Measurements from ENCODE around the gene SLC35A2.

The SLC35A2 gene

DNA sequence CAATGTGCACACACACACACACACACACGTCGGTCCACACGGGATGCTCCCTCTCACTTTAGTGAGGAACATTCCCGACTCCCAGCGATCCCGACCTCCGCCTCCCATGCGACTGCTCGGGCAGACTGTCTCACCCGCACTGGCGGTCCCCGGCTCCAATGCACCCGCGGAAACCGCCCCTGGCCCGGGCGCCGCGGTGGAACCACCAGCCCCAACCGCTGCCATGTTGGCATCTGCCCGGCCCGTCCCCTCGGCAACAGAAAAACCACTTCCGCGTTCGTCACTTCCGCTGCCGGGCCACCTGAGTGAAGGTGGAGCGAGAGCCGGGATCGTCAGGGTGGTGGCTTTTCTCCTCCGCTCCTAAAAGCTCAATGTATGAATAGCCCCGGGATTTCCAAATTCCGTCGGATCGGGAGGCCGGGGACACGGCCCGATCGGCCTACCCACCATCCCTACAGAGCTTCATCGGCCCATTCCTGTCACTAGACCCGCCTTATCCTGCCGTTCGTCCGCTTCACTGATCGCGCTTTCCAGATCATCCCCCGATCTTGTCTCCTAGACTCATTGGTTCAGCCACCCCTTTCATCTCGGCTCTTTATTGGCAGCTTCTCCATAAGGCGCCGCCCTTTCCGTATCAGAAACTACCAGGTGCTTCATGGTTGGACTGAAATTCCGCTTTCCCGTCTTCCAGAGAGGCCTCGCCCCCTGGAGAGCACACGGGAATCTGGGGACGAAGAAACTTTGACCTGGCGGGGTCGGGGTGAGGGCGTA lies at the start of gene SLC35A2:
Gene SLC35A2 (minus strand): TSS at position 235 of the 771 bp plus-strand sequence. CDS start 10 bp downstream, at position 225.
- H3K27ac ChIP-seq: peak within 1 kb of the TSS; percentile 64
- TF ChIP-seq, protein P1, sequence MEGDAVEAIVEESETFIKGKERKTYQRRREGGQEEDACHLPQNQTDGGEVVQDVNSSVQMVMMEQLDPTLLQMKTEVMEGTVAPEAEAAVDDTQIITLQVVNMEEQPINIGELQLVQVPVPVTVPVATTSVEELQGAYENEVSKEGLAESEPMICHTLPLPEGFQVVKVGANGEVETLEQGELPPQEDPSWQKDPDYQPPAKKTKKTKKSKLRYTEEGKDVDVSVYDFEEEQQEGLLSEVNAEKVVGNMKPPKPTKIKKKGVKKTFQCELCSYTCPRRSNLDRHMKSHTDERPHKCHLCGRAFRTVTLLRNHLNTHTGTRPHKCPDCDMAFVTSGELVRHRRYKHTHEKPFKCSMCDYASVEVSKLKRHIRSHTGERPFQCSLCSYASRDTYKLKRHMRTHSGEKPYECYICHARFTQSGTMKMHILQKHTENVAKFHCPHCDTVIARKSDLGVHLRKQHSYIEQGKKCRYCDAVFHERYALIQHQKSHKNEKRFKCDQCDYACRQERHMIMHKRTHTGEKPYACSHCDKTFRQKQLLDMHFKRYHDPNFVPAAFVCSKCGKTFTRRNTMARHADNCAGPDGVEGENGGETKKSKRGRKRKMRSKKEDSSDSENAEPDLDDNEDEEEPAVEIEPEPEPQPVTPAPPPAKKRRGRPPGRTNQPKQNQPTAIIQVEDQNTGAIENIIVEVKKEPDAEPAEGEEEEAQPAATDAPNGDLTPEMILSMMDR (conservative IDR thresholded peaks at IDR 0.05): no peak

DNA sequence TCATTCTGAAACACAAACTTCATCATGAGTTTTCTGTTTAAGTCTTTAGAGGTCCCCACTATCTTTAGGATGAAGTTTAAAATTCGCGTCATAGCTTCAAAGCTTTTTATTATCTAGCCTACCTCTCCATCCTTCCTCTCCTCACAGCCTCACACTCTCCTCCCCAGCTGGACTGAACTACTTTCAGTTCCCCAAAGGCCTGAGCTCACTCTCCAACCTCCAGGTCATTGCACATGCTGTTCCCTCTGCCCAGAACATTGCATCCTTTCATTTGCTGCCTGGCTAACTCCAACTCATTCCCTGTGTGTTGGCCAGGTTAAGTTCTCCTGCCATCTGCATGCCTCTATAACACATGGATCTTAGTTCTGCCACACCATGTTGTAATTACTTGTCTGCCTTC lies 48.8 kb upstream of the SLC35A2 start:
- no peak overlapping the region for H3K27ac ChIP-seq
- TF ChIP-seq, protein P1 (conservative IDR thresholded peaks at IDR 0.05): no peak

DNA sequence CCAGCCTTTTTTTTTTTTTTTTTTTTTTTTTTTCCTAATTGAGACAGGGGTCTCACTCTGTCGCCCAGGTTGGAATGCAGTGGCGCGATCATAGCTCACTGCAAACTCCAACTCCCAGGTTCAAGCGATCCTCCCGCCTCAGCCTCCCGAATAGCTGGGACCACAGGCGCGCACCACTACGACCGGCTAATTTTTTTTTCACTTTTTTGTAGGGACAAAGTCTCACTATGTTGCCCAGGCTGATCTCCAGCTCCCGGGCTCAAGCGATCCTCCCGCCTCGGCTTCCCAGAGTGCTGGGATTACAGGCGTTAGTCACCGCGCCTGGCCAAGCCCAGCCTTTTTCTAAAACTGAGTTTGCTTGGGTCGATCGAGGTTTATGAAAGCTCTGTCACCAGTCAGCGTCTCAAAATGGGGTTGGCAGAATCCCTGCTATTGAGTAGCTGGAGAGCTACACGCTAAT lies 47.2 kb upstream of the SLC35A2 start:
- TF ChIP-seq, protein P1 (conservative IDR thresholded peaks at IDR 0.05): no peak
- H3K27ac ChIP-seq: peak overlapping the region; percentile 83

DNA sequence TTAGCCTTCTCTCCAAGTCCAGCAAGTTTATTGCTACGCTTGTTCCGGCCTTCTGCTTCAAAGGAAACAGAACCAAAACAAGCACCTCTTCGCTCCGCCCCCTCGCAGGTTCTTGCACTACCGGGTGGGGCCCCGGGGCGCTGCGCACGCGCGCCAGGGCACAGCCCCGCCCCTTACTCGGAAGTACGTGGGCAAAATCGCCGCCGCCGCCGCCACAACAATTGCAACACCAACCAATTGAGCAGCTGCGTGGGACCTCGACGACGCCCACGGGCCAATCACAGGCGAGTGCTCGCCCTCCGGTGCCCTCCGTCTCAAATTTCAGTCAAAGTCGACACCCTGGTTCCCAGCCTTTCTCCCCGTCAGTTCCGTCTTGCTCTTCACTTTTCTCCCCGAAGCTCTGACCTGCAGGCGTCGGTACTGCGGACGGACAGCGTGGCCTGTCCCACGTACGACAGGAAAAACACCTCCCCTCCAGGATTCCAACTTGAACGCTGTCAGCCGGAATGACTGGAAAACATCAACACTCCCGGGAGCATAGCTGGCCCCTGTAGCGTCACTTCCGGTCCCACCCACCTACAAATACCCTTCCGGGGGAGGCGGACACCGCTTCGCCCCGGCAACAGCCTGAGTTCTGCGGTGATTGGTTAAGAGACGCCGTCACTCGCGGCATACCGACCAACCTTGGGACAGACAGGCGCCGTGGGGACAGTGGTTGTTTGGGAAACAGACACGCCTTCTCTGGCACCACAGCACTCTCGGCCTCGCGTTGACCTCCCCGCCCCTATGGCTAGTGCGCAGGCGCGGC lies 46.6 kb upstream of the SLC35A2 start:
- TF ChIP-seq, protein P1 (conservative IDR thresholded peaks at IDR 0.05): no peak
- peak overlapping the region; percentile 83 for H3K27ac ChIP-seq

DNA sequence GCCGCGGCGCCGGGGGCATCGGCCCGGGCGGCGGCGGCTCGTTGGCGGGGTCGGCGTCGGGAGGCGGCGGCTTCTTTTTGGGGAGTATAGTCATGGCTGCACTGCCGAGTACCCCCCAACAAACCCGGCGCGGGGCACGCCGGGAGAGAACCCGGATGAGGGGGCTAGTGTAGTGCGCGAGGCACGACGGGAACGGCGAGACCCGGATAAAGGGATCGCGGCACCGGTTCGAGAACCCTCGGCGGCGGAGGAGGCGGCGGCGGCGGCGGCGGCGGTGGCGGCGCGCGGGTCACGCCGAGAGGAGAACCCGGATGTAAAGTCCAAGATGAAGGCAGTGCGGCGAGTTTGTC lies 46.0 kb upstream of the SLC35A2 start, which contains the start of gene OTUD5:
Gene OTUD5 (minus strand): TSS at position 131 of the 350 bp plus-strand sequence. CDS start 37 bp downstream, at position 94.
- H3K27ac ChIP-seq: peak within 1 kb of the TSS; percentile 83
- TF ChIP-seq, protein P1 (conservative IDR thresholded peaks at IDR 0.05): no peak

DNA sequence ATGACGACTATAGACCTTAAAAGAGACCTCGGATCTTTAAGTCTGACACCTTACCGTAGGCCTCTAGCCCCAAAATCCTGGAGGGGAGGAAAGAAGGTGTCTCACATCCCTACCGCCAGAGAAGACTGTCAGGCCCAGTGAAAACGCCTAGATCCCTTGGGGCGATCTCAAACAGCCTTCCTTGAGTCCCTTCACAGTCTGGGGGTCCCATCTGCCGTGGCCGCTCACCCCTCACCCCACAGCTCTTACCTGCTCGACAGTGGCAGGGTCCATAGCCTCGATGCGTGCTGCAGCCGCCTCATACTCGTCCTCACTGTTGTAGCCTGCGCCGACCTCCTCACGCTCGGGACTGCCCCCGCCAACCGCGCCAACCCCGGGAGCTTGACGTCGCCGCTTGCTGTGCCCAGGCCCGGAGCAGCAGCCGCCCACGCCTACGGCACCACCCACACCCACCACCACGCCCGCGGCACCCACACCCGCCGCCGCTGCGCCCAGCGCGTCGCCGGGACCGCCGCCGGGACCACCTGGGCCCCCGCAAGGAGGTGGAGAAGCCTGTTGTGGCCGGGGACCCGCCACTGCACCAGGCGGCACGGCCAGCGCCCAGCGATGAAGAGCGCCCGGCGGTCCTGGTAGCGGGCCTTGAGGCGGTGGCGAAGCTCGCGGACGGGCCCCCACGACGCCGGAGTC lies 45.4 kb upstream of the SLC35A2 start:
- TF ChIP-seq, protein P1 (conservative IDR thresholded peaks at IDR 0.05): no peak
- H3K27ac ChIP-seq: peak overlapping the region; percentile 83

DNA sequence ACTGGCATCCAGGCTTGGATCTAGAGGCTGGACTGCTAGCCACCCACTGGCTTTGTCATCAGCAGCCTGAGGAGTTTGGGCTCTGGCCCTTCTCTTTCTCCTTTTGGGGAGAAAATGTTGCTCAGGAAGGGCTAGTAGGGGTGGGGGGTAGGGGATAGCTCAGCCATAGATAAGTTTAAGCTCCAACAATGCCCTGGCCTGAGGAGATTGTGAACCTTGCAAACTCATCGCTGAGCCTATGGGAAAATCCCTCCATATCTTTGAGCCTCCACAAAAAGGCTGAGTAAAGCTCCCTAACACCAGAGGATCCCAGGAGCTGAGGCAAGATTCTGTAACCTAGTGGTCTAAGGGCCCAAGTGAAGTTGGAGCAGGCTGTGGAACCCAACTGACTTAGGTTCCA lies 37.1 kb upstream of the SLC35A2 start:
- no peak overlapping the region for H3K27ac ChIP-seq
- TF ChIP-seq, protein P1 (conservative IDR thresholded peaks at IDR 0.05): no peak
